ENCODE measurements around the gene MGST2. TPM values are rescaled to one million over a fixed set of nuclear protein-coding genes. Genes with fewer than 3 reads are reported as not detected.

MGST2 gene
- 12.7 TPM for polyA plus RNA-seq (2013, experiment 1 of 2)
- polyA plus RNA-seq (2013, experiment 2 of 2) = 16.7 TPM

DNA sequence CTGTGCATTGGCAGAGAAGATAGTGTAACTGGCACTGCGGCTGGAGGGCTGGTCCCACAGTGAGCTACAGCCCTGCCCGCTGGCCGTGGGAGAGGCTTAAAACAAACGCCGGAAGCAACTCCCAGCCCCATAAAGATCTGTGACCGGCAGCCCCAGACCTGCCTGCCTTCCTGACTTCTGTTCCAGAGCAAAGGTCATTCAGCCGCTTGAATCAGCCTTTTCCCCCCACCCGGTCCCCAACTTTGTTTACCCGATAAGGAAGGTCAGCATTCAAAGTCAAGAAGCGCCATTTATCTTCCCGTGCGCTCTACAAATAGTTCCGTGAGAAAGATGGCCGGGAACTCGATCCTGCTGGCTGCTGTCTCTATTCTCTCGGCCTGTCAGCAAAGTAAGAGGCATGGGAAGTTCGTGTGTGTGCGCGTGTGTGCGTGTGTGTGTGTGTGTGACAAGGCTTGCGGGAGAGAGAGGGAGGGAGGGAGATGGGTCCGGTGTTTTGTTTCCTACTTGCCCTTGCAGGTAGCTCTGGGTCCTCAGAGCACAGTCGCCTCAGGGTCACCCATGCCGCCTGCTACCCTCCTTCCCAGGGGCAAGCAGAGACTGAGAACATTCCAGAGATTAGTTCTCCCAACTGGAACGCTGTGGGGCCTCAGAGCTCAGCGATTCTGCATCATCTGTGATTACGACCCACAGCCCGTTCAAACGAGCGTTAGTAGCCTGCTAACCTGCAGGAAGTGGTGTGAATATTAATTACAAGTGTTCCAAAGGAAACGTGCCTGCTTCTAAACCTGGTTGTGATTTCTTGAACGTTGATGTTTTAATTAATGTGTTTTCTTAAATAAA lies at the start of gene MGST2:
Gene MGST2 (plus strand): TSS at position 130 of the 840 bp plus-strand sequence. CDS start 201 bp downstream, at position 331.
- Histone ChIP-seq H3K9me3 (ENCODE audit: insufficient read depth, low read depth, low read length) (no peaks in the 10 kb centered on the region), H3K4me1 (ENCODE audit: insufficient read depth, low read length) (peaks cover 19% of the 10 kb centered on the region), H3K27ac (ENCODE audit: low read depth, low read length) (peak within 1 kb of the TSS; percentile 73), H3K36me3 (ENCODE audit: insufficient read depth, low read length) (no peaks in the 10 kb centered on the region), H3K27me3 (ENCODE audit: insufficient read depth, low read length) (no peaks in the 10 kb centered on the region), H3K9ac (ENCODE audit: low read depth, low read length) (peak within 1 kb of the TSS; percentile 52), H3K4me3 (ENCODE audit: low read length) (peak within 1 kb of the TSS; percentile 62)
- 6% methylated on average over 32 of the region's 32 CpGs for WGBS

DNA sequence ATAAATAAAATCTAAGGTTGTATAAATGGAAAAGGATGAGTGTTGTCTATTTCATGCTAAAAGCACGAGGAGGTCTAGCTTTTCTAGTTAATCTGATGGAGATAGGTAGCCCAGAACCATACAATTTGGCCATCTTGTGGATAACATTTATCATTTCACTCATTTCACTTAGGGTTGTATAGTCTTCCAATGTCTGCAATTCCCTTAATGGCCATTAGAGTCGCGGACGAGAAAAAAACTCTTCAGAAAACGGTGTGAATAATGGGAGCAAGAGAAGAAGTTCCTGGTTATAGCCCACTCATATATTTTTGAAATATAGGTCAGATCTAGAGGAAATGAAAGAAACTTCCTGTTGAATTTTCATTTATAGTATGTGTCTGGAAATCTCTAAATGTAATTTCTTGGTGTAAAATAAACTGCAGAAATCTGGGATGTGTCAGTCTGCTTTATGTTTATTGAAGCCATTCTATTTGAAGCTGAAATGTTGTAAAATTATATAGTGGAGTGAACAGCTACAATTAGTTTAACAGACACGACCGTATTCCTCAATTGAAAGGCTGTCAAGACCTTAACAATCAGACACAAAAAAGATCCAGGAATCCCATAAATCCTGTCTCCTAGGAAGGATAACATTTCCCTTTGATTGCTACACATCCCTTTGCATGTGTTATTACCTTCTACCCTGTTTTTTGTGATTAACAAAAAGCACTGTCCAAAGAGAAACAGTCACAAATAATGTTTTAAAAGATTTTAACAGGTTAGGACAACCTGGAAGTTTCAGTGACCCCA lies 47.7 kb upstream of the MGST2 start:
- Histone ChIP-seq H3K4me1 (ENCODE audit: insufficient read depth, low read length) (peaks cover 5% of the 10 kb centered on the region; the same call in 1 of the 2 replicates), H3K4me3 (ENCODE audit: low read length) (no peak overlapping the region), H3K27ac (ENCODE audit: low read depth, low read length) (no peak overlapping the region), H3K27me3 (ENCODE audit: insufficient read depth, low read length) (peaks cover 30% of the 10 kb centered on the region), H3K9me3 (ENCODE audit: insufficient read depth, low read depth, low read length) (no peaks in the 10 kb centered on the region), H3K36me3 (ENCODE audit: insufficient read depth, low read length) (no peaks in the 10 kb centered on the region), H3K9ac (ENCODE audit: low read depth, low read length) (no peak overlapping the region)
- WGBS = 83% methylated on average over 7 of the region's 7 CpGs

DNA sequence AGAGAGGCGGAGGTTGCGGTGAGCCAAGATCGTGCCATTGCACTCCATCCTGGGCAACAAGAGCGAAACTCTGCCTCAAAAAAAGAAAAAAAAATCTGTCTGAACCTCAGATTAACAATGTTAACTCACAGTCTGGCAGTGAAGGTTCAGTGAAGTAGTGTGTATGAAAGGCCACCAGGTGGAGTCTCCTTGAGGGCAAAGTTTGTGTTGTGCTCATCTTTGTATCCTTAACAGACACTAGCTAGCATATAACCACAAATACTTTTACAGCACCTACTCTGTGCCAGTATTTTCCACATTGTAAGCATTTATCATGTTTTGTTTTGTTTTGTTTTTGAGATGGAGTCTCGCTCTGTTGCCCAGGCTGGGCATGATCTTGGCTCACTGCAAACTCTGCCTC lies 46.0 kb upstream of the MGST2 start:
- H3K9me3 ChIP-seq (ENCODE audit: insufficient read depth, low read depth, low read length) = no peaks in the 10 kb centered on the region
- H3K4me1 ChIP-seq (ENCODE audit: insufficient read depth, low read length) = peaks cover 7% of the 10 kb centered on the region; the same call in 1 of the 2 replicates
- 89% methylated on average over 5 of the region's 5 CpGs for WGBS
- H3K36me3 ChIP-seq (ENCODE audit: insufficient read depth, low read length) = no peaks in the 10 kb centered on the region
- H3K9ac ChIP-seq (ENCODE audit: low read depth, low read length) = no peak overlapping the region
- H3K27me3 ChIP-seq (ENCODE audit: insufficient read depth, low read length) = peaks cover 48% of the 10 kb centered on the region
- H3K4me3 ChIP-seq (ENCODE audit: low read length) = no peak overlapping the region
- no peak overlapping the region for H3K27ac ChIP-seq (ENCODE audit: low read depth, low read length)

DNA sequence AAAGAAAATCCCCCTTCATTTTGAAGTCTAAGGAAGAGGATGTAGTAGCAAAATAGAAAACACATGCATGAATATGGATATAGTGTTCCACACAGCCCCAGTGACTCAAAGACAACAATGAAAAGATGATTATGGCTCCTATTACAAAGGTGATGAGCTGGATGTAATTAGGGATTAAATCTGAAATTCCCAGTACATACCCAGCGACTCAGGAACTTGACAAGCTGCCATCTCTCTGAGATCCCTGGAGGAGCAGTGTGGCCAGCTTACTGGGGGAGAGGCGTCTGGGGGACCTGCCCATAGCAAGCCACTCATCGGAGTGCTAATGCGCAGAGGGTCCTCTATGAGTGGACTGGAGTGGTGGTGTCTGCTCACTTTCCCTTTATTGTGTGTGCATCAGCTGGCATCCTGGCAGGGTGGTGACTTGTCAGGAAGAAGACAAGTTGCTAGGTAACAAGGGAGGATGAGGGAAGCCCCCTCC lies 42.7 kb upstream of the MGST2 start:
- no peak overlapping the region for H3K4me3 ChIP-seq (ENCODE audit: low read length)
- peaks cover 15% of the 10 kb centered on the region for H3K4me1 ChIP-seq (ENCODE audit: insufficient read depth, low read length)
- no peak overlapping the region for H3K27ac ChIP-seq (ENCODE audit: low read depth, low read length)
- H3K9ac ChIP-seq (ENCODE audit: low read depth, low read length) = no peak overlapping the region
- WGBS = 77% methylated on average over 4 of the region's 4 CpGs
- no peaks in the 10 kb centered on the region for H3K36me3 ChIP-seq (ENCODE audit: insufficient read depth, low read length)
- no peaks in the 10 kb centered on the region for H3K9me3 ChIP-seq (ENCODE audit: insufficient read depth, low read depth, low read length)
- peaks cover 81% of the 10 kb centered on the region for H3K27me3 ChIP-seq (ENCODE audit: insufficient read depth, low read length)

DNA sequence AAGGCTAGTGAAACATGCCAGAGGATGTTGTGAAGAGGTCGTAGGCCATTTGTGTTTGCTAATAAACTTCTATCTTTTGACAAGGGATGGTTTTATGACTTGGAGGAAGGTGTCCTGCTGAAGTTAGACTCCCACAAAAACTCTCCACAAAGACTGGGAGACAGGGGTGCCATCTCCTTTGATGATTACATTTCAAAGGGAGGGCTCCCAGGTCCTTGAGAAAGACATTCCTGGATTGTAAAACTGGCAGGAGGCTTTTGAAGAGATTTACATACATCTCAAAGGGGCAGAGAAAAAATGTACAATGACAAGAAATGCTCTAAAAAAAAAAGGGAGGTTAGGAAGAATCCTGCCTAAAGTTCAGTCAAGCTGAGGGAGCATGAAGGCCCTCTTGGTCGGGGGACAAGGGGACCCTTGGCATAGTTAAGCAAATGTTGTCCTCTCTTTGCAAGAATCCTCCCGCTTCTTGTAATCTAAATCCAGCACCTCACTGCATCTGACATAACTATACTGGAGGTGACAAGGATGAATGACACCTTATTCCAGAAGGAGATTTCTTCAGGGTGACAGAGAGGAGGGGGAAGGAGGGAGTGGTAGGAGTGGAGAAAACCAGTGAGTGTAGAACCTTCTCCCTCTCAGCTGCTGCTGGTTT lies 41.1 kb upstream of the MGST2 start:
- peaks cover 84% of the 10 kb centered on the region for H3K27me3 ChIP-seq (ENCODE audit: insufficient read depth, low read length)
- no peaks in the 10 kb centered on the region for H3K9me3 ChIP-seq (ENCODE audit: insufficient read depth, low read depth, low read length)
- H3K27ac ChIP-seq (ENCODE audit: low read depth, low read length) = peak overlapping the region; percentile 8; the same call in 1 of the 2 replicates
- H3K4me1 ChIP-seq (ENCODE audit: insufficient read depth, low read length) = peaks cover 23% of the 10 kb centered on the region
- H3K9ac ChIP-seq (ENCODE audit: low read depth, low read length) = no peak overlapping the region
- no peak overlapping the region for H3K4me3 ChIP-seq (ENCODE audit: low read length)
- no peaks in the 10 kb centered on the region for H3K36me3 ChIP-seq (ENCODE audit: insufficient read depth, low read length)
- 13% methylated on average over 3 of the region's 3 CpGs for WGBS

DNA sequence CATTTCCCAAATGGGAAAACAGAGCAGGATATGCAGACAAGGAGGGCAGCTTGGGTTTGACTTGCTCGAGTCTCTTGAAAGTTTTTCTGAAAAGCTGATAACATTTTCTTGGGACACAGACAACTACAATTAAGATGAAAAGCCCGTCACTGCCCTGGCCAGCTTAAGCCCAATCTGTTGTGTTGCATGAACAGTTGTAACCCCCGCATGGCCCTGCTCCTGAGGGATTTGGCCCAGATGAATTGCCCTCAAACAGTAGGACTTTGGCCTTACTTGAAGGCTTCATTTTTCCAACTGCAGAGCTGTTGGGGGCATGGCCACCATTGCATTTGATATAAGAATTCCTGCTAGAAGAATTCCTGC lies 40.5 kb upstream of the MGST2 start:
- H3K4me1 ChIP-seq (ENCODE audit: insufficient read depth, low read length) = peaks cover 23% of the 10 kb centered on the region
- peaks cover 89% of the 10 kb centered on the region for H3K27me3 ChIP-seq (ENCODE audit: insufficient read depth, low read length)
- no peak overlapping the region for H3K4me3 ChIP-seq (ENCODE audit: low read length)
- H3K36me3 ChIP-seq (ENCODE audit: insufficient read depth, low read length) = no peaks in the 10 kb centered on the region
- peak overlapping the region; percentile 8; the same call in 1 of the 2 replicates for H3K27ac ChIP-seq (ENCODE audit: low read depth, low read length)
- no peaks in the 10 kb centered on the region for H3K9me3 ChIP-seq (ENCODE audit: insufficient read depth, low read depth, low read length)
- H3K9ac ChIP-seq (ENCODE audit: low read depth, low read length) = no peak overlapping the region
- WGBS = 44% methylated on average over 3 of the region's 3 CpGs

DNA sequence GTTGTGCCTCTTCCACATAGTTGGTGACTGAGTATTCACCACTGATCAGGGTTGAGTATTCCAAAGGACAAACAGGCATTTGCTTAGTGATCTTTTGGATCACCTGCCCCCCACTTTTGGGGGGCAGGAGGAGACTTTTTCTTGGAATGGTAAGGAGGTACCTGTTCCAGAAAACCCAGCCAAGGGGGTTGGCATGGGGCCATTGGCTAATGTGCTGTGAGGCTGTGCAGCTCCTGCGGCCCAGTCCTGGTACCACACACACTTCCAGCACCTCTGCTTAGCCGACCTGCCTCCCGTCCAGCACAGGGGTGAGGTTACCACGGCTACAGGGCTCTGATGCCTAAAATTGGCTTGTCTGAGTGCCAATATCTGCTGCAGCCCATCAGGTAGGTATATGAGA lies 40.1 kb upstream of the MGST2 start:
- Histone ChIP-seq H3K9me3 (ENCODE audit: insufficient read depth, low read depth, low read length) (no peaks in the 10 kb centered on the region), H3K9ac (ENCODE audit: low read depth, low read length) (no peak overlapping the region), H3K27me3 (ENCODE audit: insufficient read depth, low read length) (peaks cover 93% of the 10 kb centered on the region), H3K36me3 (ENCODE audit: insufficient read depth, low read length) (no peaks in the 10 kb centered on the region), H3K4me1 (ENCODE audit: insufficient read depth, low read length) (peaks cover 23% of the 10 kb centered on the region), H3K4me3 (ENCODE audit: low read length) (no peak overlapping the region), H3K27ac (ENCODE audit: low read depth, low read length) (no peak overlapping the region)
- WGBS = 83% methylated on average over 4 of the region's 4 CpGs

DNA sequence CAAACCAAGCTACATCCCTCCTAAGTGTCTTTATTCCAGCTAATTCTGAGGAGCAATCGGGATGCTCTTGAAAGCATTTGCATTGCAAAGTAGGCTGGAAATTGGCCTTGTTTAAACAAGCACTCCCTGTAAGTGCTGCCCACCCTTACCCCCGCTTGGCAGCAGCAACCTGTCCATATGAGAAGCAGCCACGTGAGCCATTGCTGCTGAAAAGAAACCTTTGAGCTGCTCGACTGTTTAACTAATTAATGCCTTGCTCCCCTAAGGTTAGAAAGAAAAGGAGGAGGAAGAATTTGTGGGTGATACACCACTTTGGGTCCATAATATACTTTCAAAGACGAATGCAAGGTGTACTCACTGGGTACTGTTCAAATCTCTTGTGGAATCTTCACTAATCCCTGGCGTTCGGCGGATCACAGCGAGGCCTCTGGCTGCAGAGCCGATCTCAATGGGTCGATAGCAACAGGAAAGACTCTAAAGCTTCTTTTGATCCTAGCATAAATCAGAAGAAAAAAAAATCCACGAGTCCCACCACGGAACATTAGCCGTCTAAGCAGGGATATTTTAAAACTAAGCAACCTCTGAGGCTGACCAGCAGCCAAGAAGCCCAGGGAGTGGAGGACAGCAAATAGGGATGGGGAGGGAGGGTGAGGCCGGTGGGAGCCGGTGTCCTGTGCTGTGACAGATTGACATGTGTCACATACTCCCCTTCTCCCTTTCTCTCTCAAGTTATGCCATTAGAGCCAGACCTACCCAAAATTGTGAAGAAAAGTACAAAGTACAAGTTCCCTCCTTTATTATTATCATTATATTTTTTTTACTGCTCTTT lies 37.2 kb upstream of the MGST2 start:
- H3K4me1 ChIP-seq (ENCODE audit: insufficient read depth, low read length) = peaks cover 26% of the 10 kb centered on the region
- no peak overlapping the region for H3K9ac ChIP-seq (ENCODE audit: low read depth, low read length)
- H3K27me3 ChIP-seq (ENCODE audit: insufficient read depth, low read length) = peaks cover 98% of the 10 kb centered on the region
- H3K36me3 ChIP-seq (ENCODE audit: insufficient read depth, low read length) = no peaks in the 10 kb centered on the region
- 14% methylated on average over 14 of the region's 16 CpGs for WGBS
- no peaks in the 10 kb centered on the region for H3K9me3 ChIP-seq (ENCODE audit: insufficient read depth, low read depth, low read length)
- no peak overlapping the region for H3K27ac ChIP-seq (ENCODE audit: low read depth, low read length)
- peak overlapping the region; percentile 23 for H3K4me3 ChIP-seq (ENCODE audit: low read length)

DNA sequence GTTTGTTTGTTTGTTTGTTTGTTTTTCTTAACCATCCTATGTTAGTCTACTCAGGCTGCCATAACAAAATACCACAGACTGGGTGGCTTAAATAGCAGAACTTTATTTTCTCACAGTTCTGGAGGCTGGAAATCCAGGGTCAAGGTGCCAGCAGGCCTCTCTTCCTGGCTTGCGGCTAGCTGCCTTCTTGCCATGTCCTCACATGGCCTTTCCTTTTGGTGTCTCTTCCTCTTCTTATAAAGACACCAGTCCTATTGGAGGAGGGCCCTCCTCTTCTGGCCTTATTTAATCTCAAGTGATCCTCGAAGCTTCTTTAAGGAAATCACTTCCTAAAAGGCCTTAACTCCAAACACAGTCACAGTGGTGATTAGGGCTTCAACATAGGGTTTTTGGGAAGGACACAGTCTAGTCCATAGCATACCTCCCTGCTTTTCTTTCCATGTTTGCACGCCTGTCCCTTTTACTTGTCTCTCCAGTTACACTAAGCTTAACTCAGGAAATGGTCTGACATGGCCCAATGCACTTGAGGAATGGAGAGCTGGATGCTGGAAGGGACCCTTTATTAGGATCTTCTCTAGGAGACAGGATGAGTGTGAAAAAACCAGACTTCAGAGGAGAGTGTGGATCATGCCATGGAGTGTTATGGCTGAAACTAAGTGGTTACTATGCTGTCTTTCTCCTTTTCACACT lies 36.0 kb upstream of the MGST2 start:
- WGBS = 87% methylated on average over 3 of the region's 3 CpGs
- H3K27ac ChIP-seq (ENCODE audit: low read depth, low read length) = no peak overlapping the region
- no peak overlapping the region for H3K4me3 ChIP-seq (ENCODE audit: low read length)
- no peak overlapping the region for H3K9ac ChIP-seq (ENCODE audit: low read depth, low read length)
- H3K36me3 ChIP-seq (ENCODE audit: insufficient read depth, low read length) = no peaks in the 10 kb centered on the region
- peaks cover 32% of the 10 kb centered on the region for H3K4me1 ChIP-seq (ENCODE audit: insufficient read depth, low read length)
- no peaks in the 10 kb centered on the region for H3K9me3 ChIP-seq (ENCODE audit: insufficient read depth, low read depth, low read length)
- H3K27me3 ChIP-seq (ENCODE audit: insufficient read depth, low read length) = peaks cover 94% of the 10 kb centered on the region

DNA sequence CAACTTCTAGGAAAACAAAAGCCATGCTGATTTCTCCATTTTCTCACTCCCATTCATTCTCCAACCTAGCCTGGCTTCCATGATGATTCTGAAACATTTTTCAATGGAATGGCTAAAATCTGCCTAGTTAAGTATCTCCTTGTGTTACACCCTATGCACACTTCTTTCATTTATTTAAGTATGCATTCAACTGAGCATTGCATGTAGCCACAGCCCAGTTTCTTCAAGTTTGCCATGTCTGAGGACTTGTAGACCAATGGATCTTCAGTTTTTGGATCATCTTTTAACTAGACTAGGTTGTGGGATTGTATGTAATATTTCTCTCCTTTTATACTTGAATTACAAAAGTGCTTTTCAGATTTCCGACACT lies 35.5 kb upstream of the MGST2 start:
- WGBS = no CpG with 5 or more reads among the region's 1 CpG
- Histone ChIP-seq H3K4me3 (ENCODE audit: low read length) (no peak overlapping the region), H3K36me3 (ENCODE audit: insufficient read depth, low read length) (no peaks in the 10 kb centered on the region), H3K9me3 (ENCODE audit: insufficient read depth, low read depth, low read length) (no peaks in the 10 kb centered on the region), H3K9ac (ENCODE audit: low read depth, low read length) (no peak overlapping the region), H3K27ac (ENCODE audit: low read depth, low read length) (no peak overlapping the region), H3K4me1 (ENCODE audit: insufficient read depth, low read length) (peaks cover 29% of the 10 kb centered on the region), H3K27me3 (ENCODE audit: insufficient read depth, low read length) (peaks cover 93% of the 10 kb centered on the region)
